Measurements from ENCODE around the gene MTMR12.

The MTMR12 gene

DNA sequence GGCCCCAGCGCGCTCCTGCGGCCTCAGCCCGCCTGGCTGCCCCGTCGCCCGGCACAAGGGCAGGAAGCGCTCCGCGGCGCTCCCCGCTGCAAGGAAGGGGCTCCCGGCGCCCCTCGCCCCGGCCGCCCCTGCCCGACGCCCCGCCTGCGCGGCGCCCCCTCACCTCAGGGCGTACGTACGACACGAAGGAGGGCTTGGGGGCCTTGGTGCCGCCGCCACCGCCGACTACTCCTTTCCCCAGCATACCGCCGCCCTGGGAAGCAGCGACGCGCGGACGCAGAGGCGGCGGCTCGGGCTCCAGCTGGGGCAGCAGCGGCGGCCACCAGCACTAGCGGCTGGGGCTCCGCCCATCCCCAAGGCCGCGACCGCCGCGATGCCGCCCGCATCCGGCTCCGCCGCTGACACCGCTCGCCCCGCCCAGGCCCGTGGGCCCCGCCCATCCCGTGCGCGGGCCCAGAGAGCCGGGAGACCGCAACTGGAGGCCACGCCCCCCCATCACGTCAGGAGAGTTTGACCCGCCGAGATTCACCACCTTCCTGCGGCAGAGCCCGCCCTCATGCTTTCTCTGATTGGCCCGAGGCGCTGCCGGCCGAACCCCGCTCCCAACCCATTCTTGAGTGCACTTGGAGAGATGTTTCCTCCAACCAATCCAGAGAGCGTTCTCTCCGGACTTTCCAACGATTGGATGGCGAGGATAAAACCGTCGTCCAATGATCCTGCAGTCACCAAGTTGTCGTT lies at the start of gene MTMR12:
TSS of gene MTMR12 (minus strand) at position 345 of the 738 bp plus-strand sequence. CDS start at position 244, 101 bp downstream.
- Histone ChIP-seq H3K27me3 (ENCODE audit: control insufficient read depth, low read length) (no peaks in the 10 kb centered on the region), H3K4me3 (ENCODE audit: low read length) (peak within 1 kb of the TSS; percentile 91), H3K9me3 (ENCODE audit: control insufficient read depth, insufficient read depth, low read length) (no peaks in the 10 kb centered on the region), H3K9me2 (replicated peaks; ENCODE audit: control insufficient read depth, low read length) (no peaks in the 10 kb centered on the region), H3K27ac (ENCODE audit: low read depth, low read length) (peak within 1 kb of the TSS; percentile 96), H4K20me1 (ENCODE audit: control insufficient read depth, insufficient read depth, low read depth, low read length) (peaks cover 5% of the 10 kb centered on the region; the same call in 1 of the 2 replicates), H3K79me2 (ENCODE audit: control insufficient read depth, low read length) (peaks cover 47% of the 10 kb centered on the region), H3F3A (ENCODE audit: control insufficient read depth, insufficient read depth) (peaks cover 18% of the 10 kb centered on the region), H3K4me2 (ENCODE audit: low read length) (peak within 1 kb of the TSS; percentile 92), H3K36me3 (ENCODE audit: control insufficient read depth, low read length) (peaks cover 42% of the 10 kb centered on the region), H3K4me1 (ENCODE audit: control insufficient read depth, low read length) (peaks cover 38% of the 10 kb centered on the region)
- no peak for TF ChIP-seq EZH2phosphoT487 (IDR thresholded peaks at IDR 0.05; ENCODE audit: borderline replicate concordance, low read length)
- TF ChIP-seq, protein P1, sequence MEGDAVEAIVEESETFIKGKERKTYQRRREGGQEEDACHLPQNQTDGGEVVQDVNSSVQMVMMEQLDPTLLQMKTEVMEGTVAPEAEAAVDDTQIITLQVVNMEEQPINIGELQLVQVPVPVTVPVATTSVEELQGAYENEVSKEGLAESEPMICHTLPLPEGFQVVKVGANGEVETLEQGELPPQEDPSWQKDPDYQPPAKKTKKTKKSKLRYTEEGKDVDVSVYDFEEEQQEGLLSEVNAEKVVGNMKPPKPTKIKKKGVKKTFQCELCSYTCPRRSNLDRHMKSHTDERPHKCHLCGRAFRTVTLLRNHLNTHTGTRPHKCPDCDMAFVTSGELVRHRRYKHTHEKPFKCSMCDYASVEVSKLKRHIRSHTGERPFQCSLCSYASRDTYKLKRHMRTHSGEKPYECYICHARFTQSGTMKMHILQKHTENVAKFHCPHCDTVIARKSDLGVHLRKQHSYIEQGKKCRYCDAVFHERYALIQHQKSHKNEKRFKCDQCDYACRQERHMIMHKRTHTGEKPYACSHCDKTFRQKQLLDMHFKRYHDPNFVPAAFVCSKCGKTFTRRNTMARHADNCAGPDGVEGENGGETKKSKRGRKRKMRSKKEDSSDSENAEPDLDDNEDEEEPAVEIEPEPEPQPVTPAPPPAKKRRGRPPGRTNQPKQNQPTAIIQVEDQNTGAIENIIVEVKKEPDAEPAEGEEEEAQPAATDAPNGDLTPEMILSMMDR (IDR thresholded peaks at IDR 0.05; ENCODE audit: low read depth, low read length, poor library complexity, severe bottlenecking) = no peak

GRCh38 chr5:32362527-32362926 lies 49.8 kb upstream of the MTMR12 start:
- Histone ChIP-seq H3K27ac (ENCODE audit: low read depth, low read length) (no peak overlapping the region), H4K20me1 (ENCODE audit: control insufficient read depth, insufficient read depth, low read depth, low read length) (no peaks in the 10 kb centered on the region), H3K36me3 (ENCODE audit: control insufficient read depth, low read length) (peaks cover 35% of the 10 kb centered on the region), H3K4me1 (ENCODE audit: control insufficient read depth, low read length) (no peaks in the 10 kb centered on the region), H3K9me2 (replicated peaks; ENCODE audit: control insufficient read depth, low read length) (no peaks in the 10 kb centered on the region), H3K4me3 (ENCODE audit: low read length) (no peak overlapping the region), H3K27me3 (ENCODE audit: control insufficient read depth, low read length) (no peaks in the 10 kb centered on the region), H3F3A (ENCODE audit: control insufficient read depth, insufficient read depth) (no peaks in the 10 kb centered on the region), H3K4me2 (ENCODE audit: low read length) (no peak overlapping the region), H3K9me3 (ENCODE audit: control insufficient read depth, insufficient read depth, low read length) (no peaks in the 10 kb centered on the region), H3K79me2 (ENCODE audit: control insufficient read depth, low read length) (no peaks in the 10 kb centered on the region)
- TF ChIP-seq EZH2phosphoT487 (IDR thresholded peaks at IDR 0.05; ENCODE audit: borderline replicate concordance, low read length) = no peak
- TF ChIP-seq, protein P1 (IDR thresholded peaks at IDR 0.05; ENCODE audit: low read depth, low read length, poor library complexity, severe bottlenecking) = no peak

DNA sequence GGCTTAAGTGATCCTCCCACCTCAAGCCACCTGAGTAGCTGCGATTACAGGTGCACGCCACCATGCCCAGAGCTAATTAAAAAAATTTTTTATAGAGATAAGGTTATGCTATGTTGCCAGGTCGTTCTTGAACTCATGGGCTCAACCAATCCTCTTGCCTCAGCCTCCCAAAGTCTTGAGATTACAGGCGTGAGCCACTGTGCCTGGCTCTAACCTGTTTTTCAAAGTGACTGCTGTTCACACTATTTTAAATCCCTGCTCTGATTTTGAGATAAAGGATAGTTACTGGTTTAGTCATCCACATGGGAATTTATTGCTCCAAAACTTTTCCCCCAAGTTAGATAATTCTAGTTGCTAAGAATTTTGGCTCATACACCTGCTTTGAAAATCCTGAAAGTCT lies 48.2 kb upstream of the MTMR12 start:
- Histone ChIP-seq H3K4me2 (ENCODE audit: low read length) (no peak overlapping the region), H3K4me3 (ENCODE audit: low read length) (no peak overlapping the region), H3K9me2 (replicated peaks; ENCODE audit: control insufficient read depth, low read length) (no peaks in the 10 kb centered on the region), H3K4me1 (ENCODE audit: control insufficient read depth, low read length) (no peaks in the 10 kb centered on the region), H3K27me3 (ENCODE audit: control insufficient read depth, low read length) (no peaks in the 10 kb centered on the region), H3K36me3 (ENCODE audit: control insufficient read depth, low read length) (peaks cover 38% of the 10 kb centered on the region), H3K9me3 (ENCODE audit: control insufficient read depth, insufficient read depth, low read length) (no peaks in the 10 kb centered on the region), H4K20me1 (ENCODE audit: control insufficient read depth, insufficient read depth, low read depth, low read length) (no peaks in the 10 kb centered on the region), H3F3A (ENCODE audit: control insufficient read depth, insufficient read depth) (peaks cover 2% of the 10 kb centered on the region; the same call in 1 of the 2 replicates), H3K27ac (ENCODE audit: low read depth, low read length) (no peak overlapping the region), H3K79me2 (ENCODE audit: control insufficient read depth, low read length) (no peaks in the 10 kb centered on the region)
- TF ChIP-seq, protein P1 (IDR thresholded peaks at IDR 0.05; ENCODE audit: low read depth, low read length, poor library complexity, severe bottlenecking) = no peak
- TF ChIP-seq EZH2phosphoT487 (IDR thresholded peaks at IDR 0.05; ENCODE audit: borderline replicate concordance, low read length) = no peak

Measured in DOHH2 (cell line).